A549 (cell line): ENCODE measurements around the gene OGFOD1. TPM values are rescaled to one million over a fixed set of nuclear protein-coding genes. Genes with fewer than 3 reads are reported as not detected.

ENCODE experiments used
- ATAC-seq, 2 experiments: fragments of 200-7000 bp in 1 of 2; fragments of >200 bp in 1 of 2; cut with Nextera tagmentation in 1 of 2; cut with Tn5 transposase in 1 of 2; 3 replicates each; pipeline versions ENCODE4 v1.8.0 to v1.9.1; 2018 to 2020; ENCODE audit warnings: mild to moderate bottlenecking in 1 of 2, moderate library complexity in 1 of 2
- CTCF ChIA-PET: fragments of 300-600 bp; sonication (Branson Sonifier 250); formaldehyde crosslinking; extraction: SDS; loops from one replicate; lab custom pipeline; 2021; ENCODE audit warnings: antibody characterized with exemption, inconsistent platforms; lab: Yijun Ruan, JAX
- POLR2A ChIA-PET: fragments of 350-600 bp; formaldehyde crosslinking; extraction: SDS; loops from one replicate; lab custom pipeline; 2021; ENCODE audit warnings: antibody characterized with exemption, inconsistent platforms; lab: Yijun Ruan, JAX
- DNase-seq, 2 experiments: peaks; one replicate each; pipeline versions ENCODE4 v3.0.0 to v3.0.0-alpha.2; 2011 to 2016; ENCODE audit warnings: low read depth in 1 of 2, low spot score in 1 of 2
- FAIRE-seq: peaks from 2 replicates; lab custom pipeline; 2011; peaks lifted over from hg19 to GRCh38; lab: Jason Lieb, UNC
- H3K27ac ChIP-seq, 2 experiments: fragments of >200 bp; sonication (Bioruptor Twin); formaldehyde crosslinking; 3 replicates each; pipeline ENCODE4 v1.5.1; 2016 to 2017
- H3K4me1 ChIP-seq: fragments of >200 bp; sonication (Bioruptor Twin); formaldehyde crosslinking; 3 replicates; pipeline ENCODE4 v1.6.1; 2016
- H3K4me2 ChIP-seq: fragments of >200 bp; sonication (Bioruptor Twin); formaldehyde crosslinking; 3 replicates; pipeline ENCODE4 v1.6.1; 2016
- H3K4me3 ChIP-seq: fragments of >200 bp; sonication (Bioruptor Twin); formaldehyde crosslinking; 3 replicates; pipeline ENCODE4 v1.5.1; 2016
- H3K9me3 ChIP-seq: fragments of >200 bp; sonication (Bioruptor Twin); formaldehyde crosslinking; 3 replicates; pipeline ENCODE4 v1.6.1; 2016
- BHLHE40 ChIP-seq: IDR thresholded peaks from 2 replicates; pipeline ENCODE4 v1.6.1; 2012; ENCODE audit warnings: low read depth, low read length, inconsistent platforms
- EHF ChIP-seq: fragments of 250-450 bp; sonication (Bioruptor Pico); IDR thresholded peaks from 2 replicates; pipeline ENCODE4 v1.5.0; 2020; ENCODE audit warnings: mild to moderate bottlenecking
- ESRRA ChIP-seq: fragments of 150-350 bp; IDR thresholded peaks from 2 replicates; pipeline ENCODE4 v1.6.1; 2014; ENCODE audit warnings: mild to moderate bottlenecking, low read length, borderline replicate concordance
- GATA3 ChIP-seq: IDR thresholded peaks from 2 replicates; pipeline ENCODE4 v1.6.1; 2012; ENCODE audit warnings: borderline replicate concordance
- HEYL ChIP-seq: fragments of 250-450 bp; sonication (Bioruptor Pico); IDR thresholded peaks from 2 replicates; pipeline ENCODE4 v1.8.0; 2021; ENCODE audit warnings: mild to moderate bottlenecking, moderate library complexity
- HOXB5 ChIP-seq: fragments of 250-450 bp; sonication (Bioruptor Pico); IDR thresholded peaks from 2 replicates; pipeline ENCODE4 v1.5.0; 2020; ENCODE audit warnings: mild to moderate bottlenecking, moderate library complexity
- JUNB ChIP-seq: fragments of >200 bp; sonication (Bioruptor Twin); formaldehyde crosslinking; IDR thresholded peaks from 2 replicates; pipeline ENCODE4 v1.6.1; 2016
- KDM1A ChIP-seq: fragments of 200-600 bp; sonication (generic); IDR thresholded peaks from 2 replicates; pipeline ENCODE4 v1.6.1; 2016; ENCODE audit warnings: low read depth, mild to moderate bottlenecking
- MAZ ChIP-seq: fragments of 150-350 bp; IDR thresholded peaks from 2 replicates; pipeline ENCODE4 v1.6.1; 2014; ENCODE audit warnings: antibody characterized with exemption, low read depth, low read length, borderline replicate concordance
- NFE2L2 ChIP-seq: fragments of 150-350 bp; conservative IDR thresholded peaks from 2 replicates; pipeline ENCODE4 v1.6.1; 2014; ENCODE audit warnings: low read length
- PHF8 ChIP-seq: fragments of 200-600 bp; sonication (generic); IDR thresholded peaks from 2 replicates; pipeline ENCODE4 v1.6.1; 2016; ENCODE audit warnings: low read depth, mild to moderate bottlenecking, antibody characterized with exemption, moderate library complexity, borderline replicate concordance
- POLR2AphosphoS2 ChIP-seq: conservative IDR thresholded peaks from 2 replicates; pipeline ENCODE4 v1.6.1; 2012; ENCODE audit warnings: low read length, improper control_type of control experiment, inconsistent platforms
- RNF2 ChIP-seq: fragments of 200-600 bp; sonication (generic); IDR thresholded peaks from 2 replicates; pipeline ENCODE4 v1.6.1; 2016; ENCODE audit warnings: low read depth, mild to moderate bottlenecking, antibody characterized with exemption, moderate library complexity, borderline replicate concordance
- SMC3 ChIP-seq: fragments of >200 bp; sonication (Bioruptor Twin); formaldehyde crosslinking; IDR thresholded peaks from 3 replicates; pipeline ENCODE4 v1.6.1; 2018; ENCODE audit warnings: inconsistent platforms
- TFCP2L1 ChIP-seq: fragments of 250-450 bp; sonication (Bioruptor Pico); IDR thresholded peaks from 2 replicates; pipeline ENCODE4 v1.5.0; 2021; ENCODE audit warnings: mild to moderate bottlenecking
- TP53 ChIP-seq: fragments of 250-450 bp; sonication (Bioruptor Pico); IDR thresholded peaks from 2 replicates; pipeline ENCODE4 v1.5.0; 2021; ENCODE audit warnings: mild to moderate bottlenecking, moderate library complexity
- ZFP36 ChIP-seq: fragments of 450-650 bp; IDR thresholded peaks from 2 replicates; pipeline ENCODE4 v1.6.1; 2014; ENCODE audit warnings: borderline replicate concordance; ENCODE audit not compliant: partially characterized antibody
- ZNF302 ChIP-seq: fragments of 250-450 bp; sonication (Bioruptor Pico); IDR thresholded peaks from 2 replicates; pipeline ENCODE4 v1.9.0; 2021; ENCODE audit warnings: inconsistent platforms, mild to moderate bottlenecking, moderate library complexity
- ZSCAN20 ChIP-seq: fragments of 250-450 bp; sonication (Bioruptor Pico); IDR thresholded peaks from 2 replicates; pipeline ENCODE4 v1.8.0; 2022; ENCODE audit warnings: mild to moderate bottlenecking, moderate library complexity
- WGBS: methylation state at CpG from one replicate; pipeline ENCODE4 v1.1.6; 2017; ENCODE audit errors: missing lambda C conversion rate; 5-methylcytosine and 5-hydroxymethylcytosine counted together
- polyA plus RNA-seq, 4 experiments: library from polyadenylated mRNA; depleted of rRNA in 3 of 4; stranded (reverse); fragments of >200 nt; fragmentation: RNase III in 1 of 4; extraction: RNeasy Plus Mini Kit Qiagen cat#74134 plus additional on column Dnase treatment in 1 of 4; gene quantifications; 2 replicates in 3 of 4; 3 replicates in 1 of 4; pipeline ENCODE4 v1.2.3, GENCODE V29; 2011 to 2017
- TF ChIP-seq, protein P1 (sequence below): fragments of >200 bp; sonication (Bioruptor Twin); formaldehyde crosslinking; IDR thresholded peaks from 3 replicates; pipeline ENCODE4 v1.6.1; 2016
- TF ChIP-seq, protein P2 (sequence below): fragments of 250-450 bp; sonication (Bioruptor Pico); IDR thresholded peaks from 2 replicates; pipeline ENCODE4 v1.5.0; 2020; ENCODE audit warnings: low read depth, mild to moderate bottlenecking, moderate library complexity

OGFOD1 gene
- polyA plus RNA-seq, 2 of the 4 experiments (the other 2 are of a cell fraction) = 71.6 to 94.1 TPM

DNA sequence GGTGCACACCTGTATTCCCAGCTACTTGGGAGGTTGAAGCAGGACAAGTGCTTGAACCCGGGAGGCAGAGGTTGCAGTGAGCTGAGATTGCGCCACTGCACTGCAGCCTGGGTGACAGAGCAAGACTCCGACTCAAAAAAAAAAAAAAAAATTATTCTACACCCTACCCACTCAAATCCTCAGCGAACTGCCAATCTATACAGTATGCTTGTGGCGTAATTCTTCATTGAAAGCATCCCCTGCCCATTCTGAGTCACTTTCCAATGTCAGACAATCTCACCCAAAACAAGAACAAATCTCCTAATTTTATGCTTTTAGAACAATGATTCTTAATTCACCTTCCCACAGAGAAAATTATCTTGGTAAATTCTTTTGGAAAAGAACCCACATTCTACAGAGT is 38.0 kb upstream of the OGFOD1 start:
- POLR2A ChIA-PET = interaction anchor here (0.6 kb wide), 1 partner anchor 195 kb away, joined by 3 read pairs; the partner anchor contains the start of gene MT2A
- CTCF ChIA-PET = interaction anchor here (1.0 kb wide), 1 partner anchor 57 kb away, joined by 4 read pairs; no protein-coding TSS in a partner anchor
- H3K27ac ChIP-seq = no peak overlapping the region

DNA sequence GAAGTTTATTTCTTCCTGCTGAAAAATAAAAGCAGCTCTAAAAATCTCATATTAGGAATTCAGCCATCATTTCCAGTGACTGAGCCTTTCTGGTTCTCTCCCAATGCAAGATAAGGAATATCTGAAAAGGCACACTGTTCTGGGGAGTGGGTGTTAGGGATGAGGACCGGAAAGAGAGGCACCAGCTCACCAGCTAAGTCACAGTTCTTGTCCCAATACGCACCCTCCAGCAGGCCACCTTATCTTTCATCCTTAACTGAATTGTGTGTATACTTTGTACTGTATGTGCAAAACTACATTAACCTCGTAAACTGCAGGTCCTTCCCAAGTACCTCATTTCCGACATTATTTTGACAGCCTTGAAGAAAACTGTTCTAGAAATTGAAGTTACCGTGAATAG is 37.0 kb upstream of the OGFOD1 start:
- CTCF ChIA-PET = interaction anchor here (1.0 kb wide), 1 partner anchor 58 kb away, joined by 4 read pairs; no protein-coding TSS in a partner anchor
- Histone ChIP-seq H3K4me3 (no peak overlapping the region), H3K4me2 (no peak overlapping the region), H3K9me3 (no peaks in the 10 kb centered on the region), H3K27ac (no peak overlapping the region), H3K4me1 (peaks cover 24% of the 10 kb centered on the region)
- POLR2A ChIA-PET = no interaction called here
- ATAC-seq (no peak), DNase-seq (no peak), FAIRE-seq (no peak)
- 88% methylated on average over 5 of the region's 5 CpGs for WGBS
- TF ChIP-seq SMC3 (no peak), KDM1A (no peak), RNF2 (no peak), NFE2L2 (no peak), EHF (no peak), PHF8 (no peak), ZNF302 (CRISPR knock-in tag) (no peak), ZFP36 (no peak), HOXB5 (CRISPR knock-in tag) (no peak)

More for the DNA sequence above, 38.0 kb upstream of the OGFOD1 start:
- TF ChIP-seq, protein P1, sequence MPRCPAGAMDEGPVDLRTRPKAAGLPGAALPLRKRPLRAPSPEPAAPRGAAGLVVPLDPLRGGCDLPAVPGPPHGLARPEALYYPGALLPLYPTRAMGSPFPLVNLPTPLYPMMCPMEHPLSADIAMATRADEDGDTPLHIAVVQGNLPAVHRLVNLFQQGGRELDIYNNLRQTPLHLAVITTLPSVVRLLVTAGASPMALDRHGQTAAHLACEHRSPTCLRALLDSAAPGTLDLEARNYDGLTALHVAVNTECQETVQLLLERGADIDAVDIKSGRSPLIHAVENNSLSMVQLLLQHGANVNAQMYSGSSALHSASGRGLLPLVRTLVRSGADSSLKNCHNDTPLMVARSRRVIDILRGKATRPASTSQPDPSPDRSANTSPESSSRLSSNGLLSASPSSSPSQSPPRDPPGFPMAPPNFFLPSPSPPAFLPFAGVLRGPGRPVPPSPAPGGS = no peak
- TF ChIP-seq ESRRA = no peak
- no peak for TF ChIP-seq HEYL (CRISPR knock-in tag)
- TF ChIP-seq, protein P2, sequence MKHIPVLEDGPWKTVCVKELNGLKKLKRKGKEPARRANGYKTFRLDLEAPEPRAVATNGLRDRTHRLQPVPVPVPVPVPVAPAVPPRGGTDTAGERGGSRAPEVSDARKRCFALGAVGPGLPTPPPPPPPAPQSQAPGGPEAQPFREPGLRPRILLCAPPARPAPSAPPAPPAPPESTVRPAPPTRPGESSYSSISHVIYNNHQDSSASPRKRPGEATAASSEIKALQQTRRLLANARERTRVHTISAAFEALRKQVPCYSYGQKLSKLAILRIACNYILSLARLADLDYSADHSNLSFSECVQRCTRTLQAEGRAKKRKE = no peak
- no peak for TF ChIP-seq ZFP36
- TF ChIP-seq TP53 (CRISPR knock-in tag) = no peak
- TF ChIP-seq BHLHE40 = no peak
- no peak for TF ChIP-seq POLR2AphosphoS2
- no peak for TF ChIP-seq ZSCAN20
- no peak for TF ChIP-seq GATA3
- no peak for TF ChIP-seq TFCP2L1 (CRISPR knock-in tag)
- no peak for TF ChIP-seq MAZ
- no peak for TF ChIP-seq JUNB
- Histone ChIP-seq H3K4me1 (peaks cover 34% of the 10 kb centered on the region), H3K4me2 (no peak overlapping the region), H3K9me3 (no peaks in the 10 kb centered on the region), H3K4me3 (no peak overlapping the region)
- FAIRE-seq (no peak), ATAC-seq (no peak), DNase-seq (no peak)
- 74% methylated on average over 5 of the region's 5 CpGs for WGBS

- ChIA-PET POLR2A (no interaction called here), CTCF (interaction anchor here (0.9 kb wide), 1 partner anchor 60 kb away, joined by 3 read pairs; no protein-coding TSS in a partner anchor)
- Histone ChIP-seq H3K4me3 (no peak overlapping the region), H3K9me3 (no peaks in the 10 kb centered on the region), H3K4me2 (no peak overlapping the region), H3K4me1 (peaks cover 13% of the 10 kb centered on the region; the same call in 2 of the 3 replicates), H3K27ac (no peak overlapping the region)
- 92% methylated on average over 4 of the region's 4 CpGs for WGBS
- DNase-seq (no peak), ATAC-seq (no peak), FAIRE-seq (no peak)
- TF ChIP-seq, protein P1 = no peak
Measured at GRCh38 chr16:56415875-56416274, 35.5 kb upstream of the OGFOD1 start.
